Measurements from ENCODE around the gene PHLDA2. TPM values are rescaled to one million over a fixed set of nuclear protein-coding genes. Genes with fewer than 3 reads are reported as not detected.

The PHLDA2 gene
- not detected for total RNA-seq

- no peaks in the 10 kb centered on the region for H3K36me3 ChIP-seq
- peak in 1 of 2 donors; percentile 82 for DNase-seq (ENCODE audit: low spot score in 2 of 2)
These were observed at the start of gene PHLDA2 for GRCh38 chr11:2928605-2929530. PHLDA2 (minus strand) TSS chr11:2929420; CDS start chr11:2929364, 56 bp downstream.

GRCh38 chr11:2977113-2977512 lies 47.9 kb upstream of the PHLDA2 start:
- no peak for DNase-seq (ENCODE audit: low spot score in 2 of 2)
- TF ChIP-seq CTCF (IDR thresholded peaks at IDR 0.05) = no peak
- Histone ChIP-seq H3K9me3 (no peaks in the 10 kb centered on the region), H3K27me3 (no peaks in the 10 kb centered on the region), H3K4me1 (peaks cover 0 to under 1% of the 10 kb centered on the region in 2 donors), H3K4me3 (no peak overlapping the region), H3K36me3 (peaks cover 49 to 69% of the 10 kb centered on the region in 2 donors), H3K27ac (no peak overlapping the region)
- intact Hi-C loops (cut with DNase I) = no loop called here

More at GRCh38 chr11:2928605-2929530, at the start of gene PHLDA2:
- Histone ChIP-seq H3K9me3 (no peaks in the 10 kb centered on the region), H3K27me3 (no peaks in the 10 kb centered on the region), H3K27ac (peak within 1 kb of the TSS; percentile 76 to 82), H3K4me3 (peak within 1 kb of the TSS; percentile 75 to 90), H3K4me1 (peaks cover 6 to 30% of the 10 kb centered on the region in 2 donors)
- intact Hi-C loops (cut with DNase I) = loop anchor here (2.0 kb wide), 2 partner anchors 16 to 26 kb away; a partner anchor contains a TSS
- TF ChIP-seq CTCF (IDR thresholded peaks at IDR 0.05) = peak in 1 of 3 experiments; percentile 4

GRCh38 chr11:2976294-2977063 lies 47.3 kb upstream of the PHLDA2 start:
- intact Hi-C loops (cut with DNase I) = no loop called here
- Histone ChIP-seq H3K4me1 (no peaks in the 10 kb centered on the region), H3K36me3 (peaks cover 54 to 76% of the 10 kb centered on the region in 2 donors), H3K27me3 (no peaks in the 10 kb centered on the region), H3K9me3 (no peaks in the 10 kb centered on the region), H3K4me3 (no peak overlapping the region), H3K27ac (no peak overlapping the region)
- TF ChIP-seq CTCF (IDR thresholded peaks at IDR 0.05) = no peak
- no peak for DNase-seq (ENCODE audit: low spot score in 2 of 2)

- H3K4me3 ChIP-seq = no peak overlapping the region
These were observed 46.4 kb upstream of the PHLDA2 start for GRCh38 chr11:2975594-2975993.

More at GRCh38 chr11:2975594-2975993, 46.4 kb upstream of the PHLDA2 start:
- H3K27ac ChIP-seq = no peak overlapping the region
- no peak for DNase-seq (ENCODE audit: low spot score in 2 of 2)
- peak in 2 of 3 experiments; percentile 12 to 17 for TF ChIP-seq CTCF (IDR thresholded peaks at IDR 0.05)
- H3K4me1 ChIP-seq = no peaks in the 10 kb centered on the region
- H3K27me3 ChIP-seq = no peaks in the 10 kb centered on the region
- intact Hi-C loops (cut with DNase I) = no loop called here
- H3K9me3 ChIP-seq = no peaks in the 10 kb centered on the region
- peaks cover 62 to 84% of the 10 kb centered on the region in 2 donors for H3K36me3 ChIP-seq
